A549 (cell line): ENCODE results near the gene SLAMF1.

ENCODE experiments used
- EP300 ChIP-seq, 2 experiments: fragments of >200 bp; sonication (Bioruptor Twin); formaldehyde crosslinking; IDR thresholded peaks; 2 replicates in 1 of 2; 3 replicates in 1 of 2; pipeline ENCODE4 v1.6.1; 2016 to 2017
- HDAC2 ChIP-seq: fragments of 200-600 bp; sonication (generic); IDR thresholded peaks from 2 replicates; pipeline ENCODE4 v1.6.1; 2016
- JUNB ChIP-seq: fragments of >200 bp; sonication (Bioruptor Twin); formaldehyde crosslinking; IDR thresholded peaks from 2 replicates; pipeline ENCODE4 v1.6.1; 2016
- MAZ ChIP-seq: fragments of 150-350 bp; IDR thresholded peaks from 2 replicates; pipeline ENCODE4 v1.6.1; 2014; ENCODE audit warnings: antibody characterized with exemption, low read depth, low read length, borderline replicate concordance
- NPAS2 ChIP-seq: fragments of 250-450 bp; sonication (Bioruptor Pico); IDR thresholded peaks from 2 replicates; pipeline ENCODE4 v1.8.0; 2022; ENCODE audit warnings: mild to moderate bottlenecking, moderate library complexity, borderline replicate concordance
- PHF8 ChIP-seq: fragments of 200-600 bp; sonication (generic); IDR thresholded peaks from 2 replicates; pipeline ENCODE4 v1.6.1; 2016; ENCODE audit warnings: low read depth, mild to moderate bottlenecking, antibody characterized with exemption, moderate library complexity, borderline replicate concordance
- POLR2A ChIP-seq: IDR thresholded peaks from 2 replicates; pipeline ENCODE4 v1.6.1; 2012; ENCODE audit warnings: mild to moderate bottlenecking, low read length
- POLR2AphosphoS2 ChIP-seq: conservative IDR thresholded peaks from 2 replicates; pipeline ENCODE4 v1.6.1; 2012; ENCODE audit warnings: low read length, improper control_type of control experiment, inconsistent platforms
- RCOR1 ChIP-seq: fragments of 150-350 bp; IDR thresholded peaks from 2 replicates; pipeline ENCODE4 v1.6.1; 2014; ENCODE audit warnings: antibody characterized with exemption, low read length, low read depth
- TF ChIP-seq, protein P1 (sequence below): fragments of >200 bp; sonication (Bioruptor Twin); formaldehyde crosslinking; IDR thresholded peaks from 3 replicates; pipeline ENCODE4 v1.5.1; 2016

DNA sequence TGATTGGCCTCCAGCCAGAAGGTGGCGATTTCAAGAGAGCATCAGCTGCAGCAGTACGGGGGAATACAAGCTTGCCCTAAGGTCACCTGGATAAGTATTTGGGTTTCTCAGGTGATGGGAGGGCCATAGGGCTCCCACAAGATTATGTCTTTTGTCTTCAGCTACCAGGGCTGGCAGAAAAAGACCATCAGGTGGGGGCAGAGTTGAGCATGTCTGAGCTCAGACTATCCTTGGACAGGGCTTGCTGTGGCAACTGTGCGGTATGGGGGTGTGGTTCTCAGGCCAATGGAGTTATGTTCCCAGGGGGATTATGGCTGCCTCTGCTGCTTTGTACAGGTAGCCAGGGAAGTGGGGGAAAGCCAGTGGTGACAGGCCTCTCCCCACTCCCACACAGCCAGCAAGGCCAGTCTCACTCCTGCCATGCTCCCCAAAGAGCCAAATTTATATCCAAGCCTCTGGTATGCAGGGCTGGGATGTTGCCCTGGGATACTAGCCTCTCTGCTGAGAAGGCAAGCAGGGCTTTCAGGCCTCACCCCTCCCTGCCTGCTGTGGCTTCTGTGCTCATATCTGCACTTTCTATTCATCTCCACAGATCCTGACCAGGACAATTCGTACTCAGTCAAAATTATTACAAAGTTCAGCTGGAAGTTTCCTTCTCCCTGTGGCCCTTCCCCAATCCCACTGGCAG, 40.9 kb downstream of the SLAMF1 start:
- TF ChIP-seq EP300 (IDR thresholded peaks at IDR 0.05) (no peak), RCOR1 (no peak), PHF8 (no peak), POLR2A (no peak), NPAS2 (no peak), MAZ (no peak), POLR2AphosphoS2 (no peak), HDAC2 (no peak), JUNB (no peak)
- TF ChIP-seq, protein P1, sequence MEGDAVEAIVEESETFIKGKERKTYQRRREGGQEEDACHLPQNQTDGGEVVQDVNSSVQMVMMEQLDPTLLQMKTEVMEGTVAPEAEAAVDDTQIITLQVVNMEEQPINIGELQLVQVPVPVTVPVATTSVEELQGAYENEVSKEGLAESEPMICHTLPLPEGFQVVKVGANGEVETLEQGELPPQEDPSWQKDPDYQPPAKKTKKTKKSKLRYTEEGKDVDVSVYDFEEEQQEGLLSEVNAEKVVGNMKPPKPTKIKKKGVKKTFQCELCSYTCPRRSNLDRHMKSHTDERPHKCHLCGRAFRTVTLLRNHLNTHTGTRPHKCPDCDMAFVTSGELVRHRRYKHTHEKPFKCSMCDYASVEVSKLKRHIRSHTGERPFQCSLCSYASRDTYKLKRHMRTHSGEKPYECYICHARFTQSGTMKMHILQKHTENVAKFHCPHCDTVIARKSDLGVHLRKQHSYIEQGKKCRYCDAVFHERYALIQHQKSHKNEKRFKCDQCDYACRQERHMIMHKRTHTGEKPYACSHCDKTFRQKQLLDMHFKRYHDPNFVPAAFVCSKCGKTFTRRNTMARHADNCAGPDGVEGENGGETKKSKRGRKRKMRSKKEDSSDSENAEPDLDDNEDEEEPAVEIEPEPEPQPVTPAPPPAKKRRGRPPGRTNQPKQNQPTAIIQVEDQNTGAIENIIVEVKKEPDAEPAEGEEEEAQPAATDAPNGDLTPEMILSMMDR = no peak
